Cardiac muscle cell (in vitro differentiated cells and primary cell): ENCODE measurements around the gene SYCP1. TPM values are rescaled to one million over a fixed set of nuclear protein-coding genes. Genes with fewer than 3 reads are reported as not detected.
"Not testable (repeated sequence)": the region's sequence is repeated elsewhere in the genome, so short reads cannot be mapped to it uniquely, and the experiment has no call there.

Experiments used
- DNase-seq, 2 donors: peaks; one replicate each; pipeline versions ENCODE4 v3.0.0 to v3.0.0-alpha.2; 2010 to 2017; ENCODE audit warnings: low read depth in 1 of 2, low spot score in 1 of 2
- H3K27ac ChIP-seq: fragments of 200-600 bp; sonication (generic); 2 replicates; pipeline ENCODE4 v1.5.1; 2016
- H3K27me3 ChIP-seq: fragments of 200-600 bp; sonication (generic); 2 replicates; pipeline ENCODE4 v1.6.0; 2016; ENCODE audit warnings: control low read depth
- H3K36me3 ChIP-seq: fragments of 200-600 bp; sonication (generic); 2 replicates; pipeline ENCODE4 v1.5.1; 2016; ENCODE audit warnings: control low read depth
- H3K4me1 ChIP-seq: fragments of 200-600 bp; sonication (generic); 2 replicates; pipeline ENCODE4 v1.8.1; 2017; ENCODE audit warnings: low read depth, mild to moderate bottlenecking, mixed run types
- H3K4me3 ChIP-seq: fragments of 200-600 bp; sonication (generic); 2 replicates; pipeline ENCODE4 v1.5.1; 2016; ENCODE audit warnings: mild to moderate bottlenecking
- H3K9me3 ChIP-seq: fragments of 200-600 bp; sonication (generic); 2 replicates; pipeline ENCODE4 v1.5.1; 2017; ENCODE audit warnings: low read depth, mild to moderate bottlenecking, control low read depth
- polyA plus RNA-seq: library from polyadenylated mRNA; unstranded; fragments of >200 nt; fragmentation: Nextera tagmentation; extraction: Ambion mirVana; gene quantifications from 2 replicates; pipeline ENCODE4 v1.2.1, GENCODE V29; 2016
- total RNA-seq: library from RNA; depleted of rRNA; stranded (reverse); fragments of >200 nt; gene quantifications from 2 replicates; pipeline ENCODE4 v1.2.3, GENCODE V29; 2016
- TF ChIP-seq, protein P1 (sequence below): IDR thresholded peaks from 2 replicates; pipeline ENCODE4 v1.5.1; 2012; ENCODE audit warnings: low read depth, mild to moderate bottlenecking, low read length

SYCP1 gene, protein sequence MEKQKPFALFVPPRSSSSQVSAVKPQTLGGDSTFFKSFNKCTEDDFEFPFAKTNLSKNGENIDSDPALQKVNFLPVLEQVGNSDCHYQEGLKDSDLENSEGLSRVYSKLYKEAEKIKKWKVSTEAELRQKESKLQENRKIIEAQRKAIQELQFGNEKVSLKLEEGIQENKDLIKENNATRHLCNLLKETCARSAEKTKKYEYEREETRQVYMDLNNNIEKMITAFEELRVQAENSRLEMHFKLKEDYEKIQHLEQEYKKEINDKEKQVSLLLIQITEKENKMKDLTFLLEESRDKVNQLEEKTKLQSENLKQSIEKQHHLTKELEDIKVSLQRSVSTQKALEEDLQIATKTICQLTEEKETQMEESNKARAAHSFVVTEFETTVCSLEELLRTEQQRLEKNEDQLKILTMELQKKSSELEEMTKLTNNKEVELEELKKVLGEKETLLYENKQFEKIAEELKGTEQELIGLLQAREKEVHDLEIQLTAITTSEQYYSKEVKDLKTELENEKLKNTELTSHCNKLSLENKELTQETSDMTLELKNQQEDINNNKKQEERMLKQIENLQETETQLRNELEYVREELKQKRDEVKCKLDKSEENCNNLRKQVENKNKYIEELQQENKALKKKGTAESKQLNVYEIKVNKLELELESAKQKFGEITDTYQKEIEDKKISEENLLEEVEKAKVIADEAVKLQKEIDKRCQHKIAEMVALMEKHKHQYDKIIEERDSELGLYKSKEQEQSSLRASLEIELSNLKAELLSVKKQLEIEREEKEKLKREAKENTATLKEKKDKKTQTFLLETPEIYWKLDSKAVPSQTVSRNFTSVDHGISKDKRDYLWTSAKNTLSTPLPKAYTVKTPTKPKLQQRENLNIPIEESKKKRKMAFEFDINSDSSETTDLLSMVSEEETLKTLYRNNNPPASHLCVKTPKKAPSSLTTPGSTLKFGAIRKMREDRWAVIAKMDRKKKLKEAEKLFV
- total RNA-seq = not detected in 2 replicates
- polyA plus RNA-seq = not detected in 2 replicates

DNA sequence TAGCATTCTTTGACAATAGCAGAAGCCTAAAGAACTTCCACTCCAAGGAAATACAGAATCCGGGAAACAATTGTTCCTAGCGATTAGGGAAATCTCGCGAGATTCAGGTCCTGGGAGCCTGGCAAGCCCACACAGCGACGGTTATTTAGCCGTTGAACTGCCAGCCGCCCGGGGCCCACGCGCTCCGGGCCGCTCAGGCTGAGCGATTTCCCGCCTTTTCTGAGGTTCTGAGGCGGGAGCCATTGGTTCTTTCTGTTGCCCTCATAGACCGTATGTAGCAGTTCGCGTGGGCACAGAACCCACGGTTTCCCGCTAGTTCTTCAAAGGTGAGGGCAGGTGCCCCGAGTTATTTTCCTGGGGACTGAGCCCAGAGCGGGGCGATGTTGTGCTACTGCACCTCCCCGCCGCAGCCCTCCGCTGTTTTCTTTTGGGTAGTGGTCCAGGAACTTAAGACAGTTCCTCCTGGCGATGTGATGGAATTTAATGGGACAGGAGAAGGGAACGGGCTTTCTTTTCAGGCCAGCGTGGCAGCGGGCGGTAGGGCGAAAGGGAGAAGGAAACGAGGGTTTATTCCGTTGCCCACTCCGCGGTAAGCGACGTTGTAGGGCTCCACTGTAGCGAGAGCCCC, at the start of gene SYCP1:
TSS of gene SYCP1 (plus strand) at position 171 of the 628 bp plus-strand sequence. CDS start 602 bp downstream, outside the sequence.
- no peaks in the 10 kb centered on the region for H3K9me3 ChIP-seq
- peaks cover 19% of the 10 kb centered on the region for H3K27me3 ChIP-seq
- H3K27ac ChIP-seq = no peak within 1 kb of the TSS
- TF ChIP-seq, protein P1, sequence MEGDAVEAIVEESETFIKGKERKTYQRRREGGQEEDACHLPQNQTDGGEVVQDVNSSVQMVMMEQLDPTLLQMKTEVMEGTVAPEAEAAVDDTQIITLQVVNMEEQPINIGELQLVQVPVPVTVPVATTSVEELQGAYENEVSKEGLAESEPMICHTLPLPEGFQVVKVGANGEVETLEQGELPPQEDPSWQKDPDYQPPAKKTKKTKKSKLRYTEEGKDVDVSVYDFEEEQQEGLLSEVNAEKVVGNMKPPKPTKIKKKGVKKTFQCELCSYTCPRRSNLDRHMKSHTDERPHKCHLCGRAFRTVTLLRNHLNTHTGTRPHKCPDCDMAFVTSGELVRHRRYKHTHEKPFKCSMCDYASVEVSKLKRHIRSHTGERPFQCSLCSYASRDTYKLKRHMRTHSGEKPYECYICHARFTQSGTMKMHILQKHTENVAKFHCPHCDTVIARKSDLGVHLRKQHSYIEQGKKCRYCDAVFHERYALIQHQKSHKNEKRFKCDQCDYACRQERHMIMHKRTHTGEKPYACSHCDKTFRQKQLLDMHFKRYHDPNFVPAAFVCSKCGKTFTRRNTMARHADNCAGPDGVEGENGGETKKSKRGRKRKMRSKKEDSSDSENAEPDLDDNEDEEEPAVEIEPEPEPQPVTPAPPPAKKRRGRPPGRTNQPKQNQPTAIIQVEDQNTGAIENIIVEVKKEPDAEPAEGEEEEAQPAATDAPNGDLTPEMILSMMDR = no peak
- DNase-seq = no peak
- H3K36me3 ChIP-seq = no peaks in the 10 kb centered on the region
- H3K4me3 ChIP-seq = no peak within 1 kb of the TSS
- no peaks in the 10 kb centered on the region for H3K4me1 ChIP-seq

DNA sequence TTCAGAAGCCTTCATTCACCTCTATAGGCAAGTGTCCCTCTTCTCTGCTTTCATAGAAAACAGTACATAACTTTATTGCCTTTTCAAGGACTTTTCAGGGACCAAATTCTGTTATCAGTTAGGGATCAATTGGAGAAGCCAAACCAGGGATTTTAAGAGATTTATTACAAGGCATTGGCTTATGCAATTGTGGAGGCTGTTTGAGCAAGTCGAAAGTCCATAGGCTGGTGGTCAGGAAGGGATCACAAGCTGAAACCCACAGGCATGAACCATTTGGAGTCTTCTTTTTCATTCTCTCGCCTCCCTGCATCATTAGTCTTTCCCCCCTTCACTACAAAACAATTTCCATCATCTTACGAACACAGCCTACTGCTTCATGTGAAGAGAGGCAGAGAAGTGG, 34.8 kb upstream of the SYCP1 start:
- TF ChIP-seq, protein P1 = no peak
- DNase-seq = no peak
- no peak overlapping the region for H3K27ac ChIP-seq
- no peak overlapping the region for H3K4me3 ChIP-seq
- H3K36me3 ChIP-seq = no peaks in the 10 kb centered on the region
- no peaks in the 10 kb centered on the region for H3K9me3 ChIP-seq
- H3K4me1 ChIP-seq = no peaks in the 10 kb centered on the region
- H3K27me3 ChIP-seq = no peaks in the 10 kb centered on the region

DNA sequence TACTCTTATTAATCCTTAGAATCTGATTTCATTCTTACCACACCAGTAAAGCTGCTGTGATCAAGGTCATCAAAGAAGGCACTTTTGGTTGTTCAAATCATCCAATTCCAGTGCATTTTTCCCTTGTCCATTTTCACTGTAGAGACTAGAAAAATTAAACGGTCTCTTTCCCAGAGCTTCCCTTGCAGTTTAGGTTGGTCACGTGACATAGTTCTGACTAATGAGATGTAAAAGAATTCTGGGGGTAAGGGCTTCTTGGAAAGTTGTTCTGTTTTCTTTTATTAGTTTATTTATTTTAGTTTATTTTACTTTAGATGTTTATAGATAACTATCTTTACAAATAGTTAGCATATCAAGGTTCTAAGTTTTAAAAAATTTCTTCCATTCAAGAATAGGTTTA, 34.3 kb upstream of the SYCP1 start:
- TF ChIP-seq, protein P1 = no peak
- H3K9me3 ChIP-seq = no peaks in the 10 kb centered on the region
- H3K4me3 ChIP-seq = no peak overlapping the region
- H3K27ac ChIP-seq = no peak overlapping the region
- H3K36me3 ChIP-seq = no peaks in the 10 kb centered on the region
- H3K27me3 ChIP-seq = no peaks in the 10 kb centered on the region
- H3K4me1 ChIP-seq = no peaks in the 10 kb centered on the region
- no peak for DNase-seq

DNA sequence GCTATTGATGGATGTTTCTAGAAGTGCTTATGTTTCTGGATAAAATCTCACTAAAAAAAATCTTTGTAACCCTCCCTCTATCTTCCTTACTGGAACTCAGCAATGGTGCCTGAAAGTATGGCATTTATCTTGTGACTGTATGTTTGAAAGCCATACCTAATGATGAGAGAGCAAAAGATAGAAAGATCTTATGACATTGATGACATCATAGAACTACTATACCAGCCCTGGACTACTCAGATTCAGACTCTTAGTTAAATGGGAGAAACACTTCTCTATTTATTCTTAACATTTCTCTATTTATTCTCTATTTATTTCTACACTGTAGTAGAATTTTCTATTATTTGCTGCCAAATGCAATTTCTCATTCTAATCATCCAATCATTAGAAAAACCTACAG, 32.7 kb upstream of the SYCP1 start:
- DNase-seq = no peak
- Histone ChIP-seq H3K4me3 (no peak overlapping the region), H3K4me1 (no peaks in the 10 kb centered on the region), H3K36me3 (no peaks in the 10 kb centered on the region), H3K9me3 (no peaks in the 10 kb centered on the region), H3K27me3 (no peaks in the 10 kb centered on the region), H3K27ac (no peak overlapping the region)
- TF ChIP-seq, protein P1 = no peak

DNA sequence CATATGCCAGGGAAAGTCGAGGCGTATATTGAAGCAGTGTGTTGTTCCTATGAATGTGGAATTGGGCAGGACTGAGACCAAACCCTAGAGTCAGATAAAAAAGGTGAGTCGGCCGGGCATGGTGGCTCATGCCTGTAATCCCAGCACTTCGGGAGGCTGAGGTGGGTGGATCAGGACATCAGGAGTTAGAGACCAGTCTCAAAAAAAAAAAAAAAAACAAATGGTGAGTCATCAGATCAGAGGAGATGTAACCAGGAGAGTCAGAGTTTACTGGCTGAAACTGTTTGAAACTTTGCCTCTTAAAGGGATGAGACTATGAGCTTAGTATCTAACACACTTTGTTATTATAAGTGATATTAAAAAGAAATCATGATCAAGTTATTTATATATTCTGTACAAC, 26.4 kb upstream of the SYCP1 start:
- TF ChIP-seq, protein P1 = no peak
- Histone ChIP-seq H3K9me3 (no peaks in the 10 kb centered on the region), H3K36me3 (no peaks in the 10 kb centered on the region), H3K27me3 (no peaks in the 10 kb centered on the region), H3K4me3 (no peak overlapping the region), H3K4me1 (no peaks in the 10 kb centered on the region), H3K27ac (no peak overlapping the region)
- DNase-seq = no peak

DNA sequence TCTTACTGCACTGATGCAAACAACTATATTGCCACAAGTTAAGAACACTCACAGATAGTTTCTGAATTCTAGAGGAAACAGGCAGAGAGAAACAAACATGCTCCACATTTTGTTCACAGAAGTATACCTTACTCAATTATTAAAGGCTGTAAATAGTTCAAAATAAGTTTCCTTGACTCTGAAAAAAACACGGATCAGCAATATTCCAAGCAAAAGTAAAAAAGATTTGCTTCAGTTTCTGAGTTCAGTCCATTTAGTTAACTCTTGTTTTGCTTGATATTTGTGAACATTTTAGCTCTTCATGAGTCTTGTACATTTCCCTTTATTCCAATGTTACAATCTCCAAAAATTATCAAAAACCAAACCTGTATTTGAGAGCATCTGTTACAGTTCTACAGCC, 24.6 kb upstream of the SYCP1 start:
- H3K36me3 ChIP-seq, H3K4me3 ChIP-seq, H3K4me1 ChIP-seq, DNase-seq, H3K9me3 ChIP-seq, H3K27me3 ChIP-seq, H3K27ac ChIP-seq: not testable (repeated sequence)
